GM19043 (cell line): ENCODE measurements around the gene MRGPRX2.

Experiments
- ATAC-seq: cut with Tn5 transposase; IDR thresholded peaks from one replicate; pipeline ENCODE4 v1.9.1; 2021; ENCODE audit warnings: low read depth; ENCODE audit not compliant: unreplicated experiment

Gene MRGPRX2

GRCh38 chr11:19013181-19013857 lies 47.2 kb downstream of the MRGPRX2 start:
- ATAC-seq, result no peak

GRCh38 chr11:19012636-19013035 lies 47.9 kb downstream of the MRGPRX2 start:
- no peak for ATAC-seq
